ENCODE results near the gene HOXA7.

DNA sequence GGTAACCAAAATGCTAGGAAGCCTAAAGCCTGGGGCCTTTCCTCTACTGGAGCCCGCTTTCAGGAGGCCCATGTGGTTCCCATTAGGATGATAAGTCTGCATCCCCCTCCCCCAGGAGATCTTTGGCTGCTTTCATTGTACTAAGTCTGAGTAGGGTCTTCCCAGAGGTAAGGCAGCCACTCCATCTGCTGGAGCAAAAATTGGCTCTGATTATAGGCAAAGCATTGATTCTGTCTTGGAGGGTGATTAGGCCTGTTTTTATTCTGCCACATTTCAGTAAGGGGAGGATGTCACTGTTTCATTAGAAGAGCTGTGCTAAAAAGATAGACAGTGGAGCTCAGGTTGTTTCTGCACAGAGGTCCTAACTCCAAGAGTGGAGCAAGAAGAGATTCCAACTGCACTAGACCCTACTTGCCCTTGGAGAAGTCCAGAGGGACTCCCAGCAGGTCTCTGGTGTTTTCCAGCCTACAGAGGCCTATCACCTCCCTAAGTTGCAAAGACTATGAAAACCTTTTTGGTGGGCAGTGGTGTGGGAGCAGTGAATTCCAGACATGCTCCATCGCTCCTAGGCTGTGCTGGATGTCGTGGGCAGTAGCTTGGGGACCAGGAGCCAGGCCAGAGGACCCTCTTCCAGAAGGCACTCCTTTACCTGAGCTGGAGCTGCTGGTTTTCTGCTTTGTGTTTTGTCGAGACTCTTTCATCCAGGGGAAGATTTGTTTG lies 46.8 kb downstream of the HOXA7 start:
- TF ChIP-seq ZZZ3 (IDR thresholded peaks at IDR 0.05; ENCODE audit: control insufficient read depth, insufficient read length, low read depth) (no peak), EGR1 (IDR thresholded peaks at IDR 0.05; ENCODE audit: borderline replicate concordance in 1 of 2, low read depth in 2 of 2, low read length in 2 of 2) (no peak), BMI1 (IDR thresholded peaks at IDR 0.05; ENCODE audit: borderline replicate concordance) (no peak), MXI1 (IDR thresholded peaks at IDR 0.05; ENCODE audit: low read depth, low read length) (no peak), EZH2 (IDR thresholded peaks at IDR 0.05; ENCODE audit: borderline replicate concordance, control insufficient read depth, low read depth, low read length) (no peak)
